ENCODE measurements around the gene MAP3K14.
A peak's percentile ranks its signal among the peaks of the same experiment; 100 is the strongest.

Gene MAP3K14

DNA sequence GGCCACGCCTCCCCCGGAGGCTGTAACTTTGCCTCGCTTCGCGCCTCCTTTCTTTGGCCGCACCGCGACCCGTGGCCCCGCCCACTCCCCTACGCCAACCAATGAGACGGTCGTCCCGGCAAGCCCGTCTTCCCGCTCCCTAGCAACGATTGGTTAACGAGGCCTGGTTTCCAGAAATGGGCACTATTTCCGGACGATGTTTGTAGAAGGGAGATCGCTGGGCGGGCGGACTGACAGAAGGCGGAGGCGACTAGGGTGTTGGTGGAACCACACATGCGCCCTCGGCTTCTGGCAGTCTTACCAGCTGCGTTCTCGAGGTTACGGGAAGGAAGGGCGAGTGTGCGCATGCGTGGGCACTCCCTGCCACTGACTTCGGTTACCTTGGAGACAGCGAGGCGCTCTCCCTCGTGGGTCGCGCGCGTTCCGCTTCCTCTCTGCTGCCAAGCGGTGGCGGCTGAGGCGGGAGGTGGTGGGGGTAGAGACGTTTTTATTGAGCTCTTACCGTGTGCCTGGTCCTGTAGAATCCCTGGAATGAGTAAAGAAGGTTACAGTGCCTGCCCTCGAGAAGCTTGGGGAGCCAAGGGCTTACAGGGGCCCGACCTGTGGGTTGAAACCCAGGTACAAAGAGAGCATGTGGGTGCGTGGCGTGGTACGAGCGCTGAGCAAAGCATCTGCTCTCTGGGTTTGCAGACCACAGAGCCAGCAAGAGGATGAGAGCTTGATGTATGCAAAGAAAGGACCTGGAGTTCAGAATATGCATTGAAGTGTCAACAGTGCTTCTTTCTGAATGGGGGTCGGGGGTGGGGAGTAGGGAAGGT, 500 bp upstream of the MAP3K14 start:
- peak; percentile 98 to 100 (median 99) for DNase-seq (ENCODE audit: low read depth in 4 of 4, low spot score in 1 of 4)

DNA sequence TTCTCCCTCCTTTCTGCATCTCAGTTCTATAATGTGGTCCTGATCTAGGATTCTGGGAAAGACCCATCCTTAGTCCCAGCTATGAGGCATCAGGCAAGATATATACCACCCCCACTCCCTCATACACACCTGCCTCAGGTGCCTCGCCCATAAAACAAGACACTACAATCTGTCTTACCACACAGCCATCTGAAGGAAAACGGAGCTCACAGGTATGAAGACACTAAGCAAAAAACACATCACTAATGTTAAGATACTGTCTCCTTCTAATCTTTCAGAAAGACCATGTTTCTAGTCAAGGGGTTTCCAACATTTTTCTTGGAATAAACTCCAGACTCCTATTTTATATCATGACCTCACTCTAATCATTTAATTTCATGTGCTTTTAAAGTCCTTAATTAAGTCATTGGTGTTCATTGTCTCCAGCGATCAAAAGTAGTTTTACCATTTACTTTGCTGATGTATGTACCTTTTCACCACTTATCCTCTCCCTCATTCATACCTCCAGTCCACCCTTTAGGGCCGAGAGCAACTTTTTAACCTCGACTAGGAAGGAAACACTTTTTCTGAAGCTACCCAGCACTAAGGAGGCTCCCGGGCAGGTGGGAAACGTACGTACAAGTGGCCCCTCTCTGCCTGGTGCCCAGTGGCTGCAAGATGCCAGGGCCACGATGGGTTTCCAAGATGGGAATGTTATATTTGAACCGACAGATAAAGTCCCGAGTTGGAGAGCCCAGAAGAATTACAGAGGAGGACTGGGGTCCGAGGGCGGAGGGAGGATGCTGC, 979 bp downstream of the MAP3K14 start:
- no peak for DNase-seq (ENCODE audit: low read depth in 4 of 4, low spot score in 1 of 4)

DNA sequence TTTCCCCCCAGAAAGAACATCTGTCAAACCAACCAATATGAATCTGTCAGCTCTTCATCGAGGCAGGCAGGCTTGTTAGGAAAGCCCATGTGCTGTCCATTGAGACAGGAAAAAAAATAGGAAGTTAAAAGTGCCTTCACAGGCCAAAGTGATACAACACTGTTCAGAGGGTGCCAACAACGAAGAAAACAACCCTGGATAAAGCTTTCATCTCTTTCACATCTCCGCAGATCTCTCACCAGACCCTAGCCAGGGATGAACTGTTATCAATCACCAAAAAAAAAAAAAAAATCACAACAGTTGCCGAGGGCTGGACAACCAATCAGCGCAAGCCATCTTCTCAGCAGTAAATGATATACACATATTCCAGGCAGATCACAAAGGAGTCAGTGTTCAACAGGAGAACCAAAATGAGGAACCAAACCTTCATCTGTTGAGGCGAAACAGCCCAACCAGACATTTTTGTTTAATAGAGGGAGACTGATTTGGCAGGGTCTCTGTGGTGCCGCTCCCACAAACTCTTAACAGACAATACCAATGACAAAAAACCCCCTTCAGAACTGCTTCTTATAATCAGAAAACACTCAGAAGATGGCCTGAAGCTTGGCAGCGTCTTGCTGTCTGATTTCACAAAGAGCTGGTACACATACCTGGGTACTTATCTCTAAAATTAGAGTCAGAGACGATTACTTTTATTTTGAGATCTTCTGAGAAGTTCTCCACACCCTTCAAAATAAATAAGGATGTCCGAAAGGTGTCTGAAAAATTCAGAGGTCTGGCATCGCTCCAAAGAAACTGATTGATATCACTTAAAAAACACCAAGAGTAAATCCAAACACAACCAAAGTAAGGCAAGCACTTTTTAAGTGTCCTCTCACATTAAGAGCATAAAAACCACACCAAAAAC, 1.8 kb downstream of the MAP3K14 start:
- DNase-seq (ENCODE audit: low read depth in 4 of 4, low spot score in 1 of 4): no peak

GRCh38 chr17:45313996-45314740, 2.7 kb downstream of the MAP3K14 start:
- DNase-seq (ENCODE audit: low read depth in 4 of 4, low spot score in 1 of 4): no peak

DNA sequence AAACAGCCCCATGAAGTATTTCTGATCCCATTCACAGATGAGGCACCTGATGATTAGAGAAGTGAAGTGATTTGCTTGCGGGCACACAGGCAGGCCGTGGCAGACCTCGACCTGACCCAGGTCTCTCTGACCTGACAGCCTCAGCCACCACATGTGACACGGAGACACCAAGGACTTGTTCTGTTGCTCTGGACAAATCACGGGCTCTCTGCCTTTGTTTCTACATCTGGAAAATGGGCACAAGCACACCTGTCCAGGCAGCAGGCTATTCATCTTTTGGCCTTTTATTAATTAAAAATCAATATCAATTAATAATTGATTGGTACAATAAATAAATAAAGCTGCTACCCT, 3.4 kb downstream of the MAP3K14 start:
- no peak for DNase-seq (ENCODE audit: low read depth in 4 of 4, low spot score in 1 of 4)

GRCh38 chr17:45312477-45313420, 4.1 kb downstream of the MAP3K14 start:
- no peak for DNase-seq (ENCODE audit: low read depth in 4 of 4, low spot score in 1 of 4)

GRCh38 chr17:45311760-45312476, 4.9 kb downstream of the MAP3K14 start:
- peak; percentile 49 to 80 (median 63) for DNase-seq (ENCODE audit: low read depth in 4 of 4, low spot score in 1 of 4)

DNA sequence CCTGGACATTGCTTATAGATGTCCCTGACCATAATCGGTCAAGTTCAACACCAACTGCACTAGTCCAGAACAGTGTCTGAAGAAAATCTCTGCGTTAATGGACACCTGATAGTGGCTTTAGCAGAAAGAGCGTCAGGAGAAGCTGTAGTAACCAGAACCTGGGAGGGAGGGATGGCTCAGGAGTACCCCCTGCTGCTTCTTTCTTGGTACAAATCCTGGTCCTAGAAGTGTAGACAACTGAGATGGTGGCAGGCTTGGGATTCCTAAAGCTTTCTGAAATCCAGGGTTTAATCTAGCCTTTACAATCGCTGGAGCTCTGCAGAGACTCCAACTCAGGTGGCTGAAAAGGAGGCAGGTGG, 5.4 kb downstream of the MAP3K14 start:
- DNase-seq (ENCODE audit: low read depth in 4 of 4, low spot score in 1 of 4): no peak

GRCh38 chr17:45310380-45311324, 6.2 kb downstream of the MAP3K14 start:
- no peak for DNase-seq (ENCODE audit: low read depth in 4 of 4, low spot score in 1 of 4)

DNA sequence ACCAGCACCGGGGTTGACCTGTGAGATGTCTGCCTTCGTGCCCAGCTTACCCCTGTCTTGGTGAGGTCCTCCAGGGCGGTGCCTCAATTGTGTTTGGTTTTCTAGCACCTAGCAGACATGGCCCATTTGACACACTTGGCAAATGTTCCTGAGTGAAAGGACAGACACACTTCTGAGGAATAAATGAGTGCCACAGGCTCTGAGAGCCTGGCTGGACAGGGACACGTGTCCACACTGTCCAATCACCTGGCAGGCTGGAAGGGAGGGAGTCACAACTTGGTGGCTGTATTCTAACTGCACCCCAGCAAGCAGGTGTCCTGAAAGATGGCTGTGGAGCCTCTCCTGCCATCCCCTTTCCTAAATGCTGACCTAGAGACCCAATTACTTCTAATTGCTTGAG, 7.4 kb downstream of the MAP3K14 start:
- DNase-seq (ENCODE audit: low read depth in 4 of 4, low spot score in 1 of 4): no peak

DNA sequence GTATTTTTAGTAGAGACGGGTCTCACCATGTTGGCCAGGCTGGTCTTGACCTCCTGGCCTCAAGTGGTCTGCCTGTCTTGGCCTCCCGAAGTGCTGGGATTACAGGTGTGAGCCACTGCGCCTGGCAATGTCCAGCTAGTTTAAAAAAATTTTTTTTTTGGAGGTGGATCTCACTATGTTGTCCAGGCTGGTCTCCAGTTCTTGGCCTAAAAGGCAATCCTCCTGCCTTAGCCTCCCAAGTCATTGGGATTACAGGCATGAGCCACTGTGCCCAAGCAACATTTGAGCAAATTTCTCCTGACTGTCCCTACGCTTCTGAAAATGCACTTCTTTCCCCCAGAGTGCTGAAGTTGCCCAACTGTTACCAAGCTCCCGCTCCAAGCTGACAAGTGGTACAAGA, 8.0 kb downstream of the MAP3K14 start:
- DNase-seq (ENCODE audit: low read depth in 4 of 4, low spot score in 1 of 4): no peak

- no peak for DNase-seq (ENCODE audit: low read depth in 4 of 4, low spot score in 1 of 4)
Observed at GRCh38 chr17:45308016-45308365, 8.8 kb downstream of the MAP3K14 start.

DNA sequence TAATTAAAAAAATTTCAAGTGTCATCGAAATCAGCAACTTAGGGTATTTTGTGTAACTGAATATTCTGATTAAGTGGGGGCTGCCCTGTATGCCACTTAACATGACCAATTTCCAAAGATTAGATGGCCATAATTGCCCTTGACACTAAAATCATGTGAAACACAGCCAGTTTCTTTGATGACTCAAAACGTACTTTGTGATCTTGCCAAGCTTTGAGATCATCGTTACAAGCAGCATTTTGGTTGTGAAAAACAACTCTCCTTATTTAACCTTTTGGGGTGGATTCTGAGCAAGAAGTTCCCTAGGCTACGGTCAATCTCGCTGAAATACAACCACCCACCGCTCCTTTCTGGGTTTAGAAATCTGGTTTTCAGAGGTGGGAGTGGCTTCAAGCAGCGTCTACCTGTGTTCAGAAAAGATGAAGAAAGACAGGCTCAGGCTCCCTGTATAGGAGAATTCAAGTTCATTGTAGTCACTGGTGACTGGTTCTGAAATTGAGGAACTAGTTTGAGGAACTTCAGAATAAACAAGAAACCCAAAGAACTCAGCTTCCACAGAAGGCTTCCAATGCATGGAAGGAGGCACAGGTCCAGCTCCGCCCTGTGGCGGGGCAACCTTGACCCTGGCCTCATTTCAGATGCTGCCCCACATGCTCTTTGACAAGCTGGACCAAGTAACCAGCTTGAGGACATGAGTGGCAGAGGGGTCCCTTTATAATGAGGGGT, 9.4 kb downstream of the MAP3K14 start:
- peak in 1 of 4 experiments; percentile 48 for DNase-seq (ENCODE audit: low read depth in 4 of 4, low spot score in 1 of 4)

- no peak for DNase-seq (ENCODE audit: low read depth in 4 of 4, low spot score in 1 of 4)
Observed at GRCh38 chr17:45306623-45307022, 10.2 kb downstream of the MAP3K14 start.

DNA sequence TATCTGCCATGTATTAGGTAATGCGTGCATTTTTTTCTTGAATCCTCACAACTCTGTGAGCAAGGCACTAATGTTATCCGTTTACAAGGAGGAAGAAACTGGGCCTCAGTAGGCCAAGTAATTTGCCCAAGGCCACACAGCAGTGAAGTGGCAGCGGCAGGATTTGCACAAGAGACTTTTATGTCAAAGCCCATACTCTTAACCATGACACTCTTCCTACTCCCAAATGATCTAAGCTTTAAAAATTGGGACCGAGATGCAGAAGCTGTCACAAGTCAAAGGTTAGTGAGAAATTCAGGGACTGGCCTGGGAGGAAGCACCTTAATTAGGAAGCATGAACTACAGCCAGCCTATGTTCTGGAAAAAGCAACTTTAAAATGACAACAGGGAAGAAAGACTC, 10.7 kb downstream of the MAP3K14 start:
- no peak for DNase-seq (ENCODE audit: low read depth in 4 of 4, low spot score in 1 of 4)

DNA sequence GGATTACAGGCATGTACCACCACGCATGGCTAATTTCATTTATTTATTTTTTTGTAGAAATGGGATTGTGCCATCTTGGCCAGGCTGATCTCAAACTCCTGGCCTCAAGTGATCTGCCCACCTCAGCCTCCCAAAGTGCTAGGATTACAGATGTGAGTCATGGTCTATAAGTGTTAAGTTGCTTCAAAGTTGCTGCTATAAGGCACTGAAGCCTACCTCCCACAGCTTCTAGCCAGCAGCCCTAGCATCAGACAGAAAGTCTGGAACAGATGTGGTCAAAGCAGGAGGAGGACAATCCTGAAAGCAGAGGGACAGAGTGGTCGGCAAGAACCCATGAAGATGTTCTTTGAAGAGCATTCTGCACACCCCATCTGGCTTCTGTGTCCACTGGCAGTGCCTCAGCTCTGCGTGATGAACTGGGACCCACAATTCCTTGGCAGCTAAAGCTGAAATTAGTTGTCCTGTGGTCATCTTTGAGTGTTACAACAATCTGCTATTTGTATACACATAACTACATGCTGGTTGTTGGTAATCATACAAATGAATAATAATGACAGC, 11.2 kb downstream of the MAP3K14 start:
- DNase-seq (ENCODE audit: low read depth in 4 of 4, low spot score in 1 of 4): no peak

- no peak for DNase-seq (ENCODE audit: low read depth in 4 of 4, low spot score in 1 of 4)
Observed at GRCh38 chr17:45302649-45303173, 14.1 kb downstream of the MAP3K14 start.

All from stimulated activated CD4-positive, alpha-beta T cell treated with anti-CD3 and anti-CD28 coated beads, Interleukin-1b, Interleukin-23, amount 100 ng/mL, for 24 hours (primary cell).